SK-N-SH (cell line): ENCODE measurements around the gene TOMM70. TPM values are rescaled to one million over a fixed set of nuclear protein-coding genes. Genes with fewer than 3 reads are reported as not detected.

ENCODE experiments used
- CTCF ChIA-PET: fragments of 300-600, 350-600 bp; formaldehyde crosslinking; extraction: SDS; loops from one replicate; lab custom pipeline; 2021; lab: Yijun Ruan, JAX
- POLR2A ChIA-PET: fragments of 350-600 bp; sonication (Branson Sonifier 250); formaldehyde crosslinking; extraction: SDS; loops from one replicate; lab custom pipeline; 2020; ENCODE audit warnings: antibody characterized with exemption, inconsistent platforms; lab: Yijun Ruan, JAX
- DNase-seq: peaks from one replicate; pipeline ENCODE4 v3.0.0; 2012
- H2AFZ ChIP-seq: fragments of 200-600 bp; sonication (generic); 2 replicates; pipeline ENCODE4 v1.8.1; 2016; ENCODE audit warnings: antibody characterized with exemption, mild to moderate bottlenecking, low read depth
- H3F3A ChIP-seq: fragments of 200-600 bp; sonication (generic); replicated peaks from 2 replicates; pipeline ENCODE3; 2016; ENCODE audit warnings: antibody characterized with exemption, mild to moderate bottlenecking; ENCODE audit not compliant: insufficient read depth
- H3K27ac ChIP-seq, 2 experiments: fragments of 200-500 bp in 1 of 2; fragments of 200-600 bp in 1 of 2; sonication (Bioruptor generic) in 1 of 2; sonication (generic), shearing (Covaris generic) in 1 of 2; 2 replicates each; pipeline versions ENCODE4 v1.5.1 to v1.6.1; 2014 to 2016; ENCODE audit warnings: low read depth in 2 of 2, inconsistent platforms in 1 of 2, low read length in 1 of 2, mild to moderate bottlenecking in 1 of 2, mixed read lengths in 1 of 2
- H3K27me3 ChIP-seq: fragments of 200-600 bp; sonication (generic), shearing (Covaris generic); 2 replicates; pipeline ENCODE4 v1.6.1; 2016; ENCODE audit warnings: mixed run types; ENCODE audit not compliant: insufficient read depth
- H3K36me3 ChIP-seq, 2 experiments: fragments of 200-500 bp in 1 of 2; fragments of 200-600 bp in 1 of 2; sonication (Bioruptor generic) in 1 of 2; sonication (generic) in 1 of 2; replicated peaks in 1 of 2; 2 replicates each; pipeline versions ENCODE3 to v1.5.1; 2014 to 2016; ENCODE audit warnings: low read length in 1 of 2, mild to moderate bottlenecking in 1 of 2; ENCODE audit not compliant: insufficient read depth in 2 of 2, control insufficient read depth in 1 of 2
- H3K4me1 ChIP-seq, 2 experiments: fragments of 200-500 bp in 1 of 2; fragments of 200-600 bp in 1 of 2; sonication (Bioruptor generic) in 1 of 2; sonication (generic), shearing (Covaris generic) in 1 of 2; 2 replicates each; pipeline versions ENCODE4 v1.5.1 to v1.6.1; 2014 to 2016; ENCODE audit warnings: low read depth in 1 of 2, low read length in 1 of 2, mixed run types in 1 of 2; ENCODE audit not compliant: insufficient read depth in 2 of 2, control insufficient read depth in 1 of 2
- H3K4me2 ChIP-seq: fragments of 200-600 bp; sonication (generic), shearing (Covaris generic); 2 replicates; pipeline ENCODE4 v1.6.1; 2017; ENCODE audit warnings: mixed run types
- H3K4me3 ChIP-seq, 2 experiments: fragments of 200-500 bp in 1 of 2; fragments of 200-600 bp in 1 of 2; sonication (Bioruptor generic) in 1 of 2; sonication (generic), shearing (Covaris generic) in 1 of 2; 2 replicates each; pipeline versions ENCODE4 v1.5.1 to v1.8.1; 2014 to 2016; ENCODE audit warnings: low read depth in 2 of 2, inconsistent platforms in 1 of 2, low read length in 1 of 2, mild to moderate bottlenecking in 1 of 2, mixed read lengths in 1 of 2, moderate library complexity in 1 of 2
- H3K79me2 ChIP-seq: fragments of 200-600 bp; sonication (generic); 2 replicates; pipeline ENCODE4 v1.8.1; 2017; ENCODE audit warnings: mild to moderate bottlenecking; ENCODE audit not compliant: insufficient read depth
- H3K9ac ChIP-seq: fragments of 200-600 bp; sonication (generic); 2 replicates; pipeline ENCODE4 v1.6.1; 2017; ENCODE audit warnings: mixed run types
- H3K9me2 ChIP-seq: fragments of 200-600 bp; sonication (generic); 2 replicates; pipeline ENCODE4 v1.6.1; 2017; ENCODE audit warnings: mixed run types
- H3K9me3 ChIP-seq: fragments of 200-600 bp; sonication (generic); 2 replicates; pipeline ENCODE4 v1.6.1; 2017; ENCODE audit warnings: mixed run types, mild to moderate bottlenecking, moderate library complexity
- H4K20me1 ChIP-seq: fragments of 200-600 bp; sonication (generic); 2 replicates; pipeline ENCODE4 v1.6.1; 2017; ENCODE audit warnings: mild to moderate bottlenecking, mixed run types; ENCODE audit not compliant: insufficient read depth
- FOXJ3 ChIP-seq: sonication (generic); formaldehyde crosslinking; IDR thresholded peaks from 2 replicates; pipeline ENCODE4 v1.5.1; 2020; ENCODE audit warnings: mild to moderate bottlenecking, missing genetic modification reagents
- GATA2 ChIP-seq: sonication (generic); formaldehyde crosslinking; IDR thresholded peaks from 2 replicates; pipeline ENCODE4 v1.5.0; 2020; ENCODE audit warnings: mild to moderate bottlenecking, missing genetic modification reagents
- MEF2A ChIP-seq: IDR thresholded peaks from 2 replicates; pipeline ENCODE4 v1.4.0; 2012; ENCODE audit warnings: low read depth, borderline replicate concordance
- NRF1 ChIP-seq: IDR thresholded peaks from 2 replicates; pipeline ENCODE4 v1.6.1; 2012; ENCODE audit warnings: low read depth, mild to moderate bottlenecking, low read length
- POLR2AphosphoS5 ChIP-seq: IDR thresholded peaks from 2 replicates; pipeline ENCODE4 v1.6.1; 2012; ENCODE audit warnings: low read depth, low read length
- RFX5 ChIP-seq: IDR thresholded peaks from 2 replicates; pipeline ENCODE4 v1.6.1; 2012; ENCODE audit warnings: mild to moderate bottlenecking, improper control_type of control experiment, low read length
- SIN3A ChIP-seq: IDR thresholded peaks from 2 replicates; pipeline ENCODE4 v1.6.1; 2012; ENCODE audit warnings: low read depth, mild to moderate bottlenecking, low read length, moderate library complexity, borderline replicate concordance
- TAF1 ChIP-seq: IDR thresholded peaks from 2 replicates; pipeline ENCODE4 v1.6.1; 2012; ENCODE audit warnings: low read depth, mild to moderate bottlenecking, low read length, moderate library complexity, borderline replicate concordance
- USF1 ChIP-seq: IDR thresholded peaks from 2 replicates; pipeline ENCODE4 v1.4.0; 2012; ENCODE audit warnings: low read depth, borderline replicate concordance
- ZBTB33 ChIP-seq: IDR thresholded peaks from 2 replicates; pipeline ENCODE4 v1.4.0; 2012; ENCODE audit warnings: low read depth, borderline replicate concordance
- WGBS: methylation state at CpG from one replicate; pipeline ENCODE4 v1.1.6; 2017; ENCODE audit warnings: low lambda C conversion rate; 5-methylcytosine and 5-hydroxymethylcytosine counted together
- polyA plus RNA-seq, 3 experiments: library from polyadenylated mRNA; depleted of rRNA; stranded (reverse); fragments of >200 nt; gene quantifications; 2 replicates each; pipeline ENCODE4 v1.2.3, GENCODE V29; 2012

Gene TOMM70
- polyA plus RNA-seq, 1 of the 3 experiments (the other 2 are of a cell fraction) = 17.4 TPM

- H3K4me2 ChIP-seq = no peak overlapping the region
- peaks cover 4% of the 10 kb centered on the region in 2 experiments for H3K36me3 ChIP-seq
- TF ChIP-seq SIN3A = no peak
- TF ChIP-seq TAF1 = no peak
- TF ChIP-seq POLR2AphosphoS5 = no peak
- TF ChIP-seq USF1 = no peak
- TF ChIP-seq RFX5 = no peak
- TF ChIP-seq ZBTB33 = no peak
- no peak for TF ChIP-seq GATA2 (CRISPR knock-in tag)
- H3K27me3 ChIP-seq = no peaks in the 10 kb centered on the region
- no peak overlapping the region for H3K9ac ChIP-seq
- no peaks in the 10 kb centered on the region for H3K9me3 ChIP-seq
- no peaks in the 10 kb centered on the region for H3F3A ChIP-seq
- ChIA-PET CTCF (interaction anchor here (1.1 kb wide), 1 partner anchor 176 kb away, joined by 3 read pairs; no protein-coding TSS in a partner anchor), POLR2A (no interaction called here)
- no peaks in the 10 kb centered on the region for H4K20me1 ChIP-seq
- no peak overlapping the region for H3K27ac ChIP-seq
- 98% methylated on average over 2 of the region's 2 CpGs for WGBS
- H3K4me3 ChIP-seq = no peak overlapping the region
- no peaks in the 10 kb centered on the region for H3K9me2 ChIP-seq
- H2AFZ ChIP-seq = no peak overlapping the region
- H3K79me2 ChIP-seq = peaks cover 1% of the 10 kb centered on the region; the same call in 1 of the 2 replicates
- H3K4me1 ChIP-seq = no peaks in the 10 kb centered on the region
- DNase-seq = no peak
Measured at GRCh38 chr3:100413613-100414012, 12.7 kb upstream of the TOMM70 start.

GRCh38 chr3:100412912-100413590, 12.2 kb upstream of the TOMM70 start:
- CTCF ChIA-PET = no interaction called here
- Histone ChIP-seq H3K4me3 (no peak overlapping the region), H3K9me3 (no peaks in the 10 kb centered on the region), H3K9me2 (no peaks in the 10 kb centered on the region), H3K9ac (no peak overlapping the region), H2AFZ (no peak overlapping the region), H3K79me2 (peaks cover 7% of the 10 kb centered on the region), H3K4me2 (no peak overlapping the region), H3K4me1 (no peaks in the 10 kb centered on the region), H3K27ac (no peak overlapping the region), H3K27me3 (no peaks in the 10 kb centered on the region), H3F3A (no peaks in the 10 kb centered on the region), H4K20me1 (no peaks in the 10 kb centered on the region), H3K36me3 (peaks cover 4 to 6% of the 10 kb centered on the region in 2 experiments)
- TF ChIP-seq MEF2A (no peak), FOXJ3 (CRISPR knock-in tag) (no peak), NRF1 (no peak), GATA2 (CRISPR knock-in tag) (no peak)
- no peak for DNase-seq
- WGBS = 89% methylated on average over 4 of the region's 4 CpGs
- POLR2A ChIA-PET = no interaction called here
